SIG-M5 treated with dmso at 0.1 percent for 504 hours (cell line): ENCODE results near the gene NR5A2.

Source experiments
- DNase-seq: peaks from one replicate; lab custom pipeline; 2025; ENCODE audit not compliant: unreplicated experiment; lab: John Stamatoyannopoulos, UW

The NR5A2 gene

GRCh38 chr1:200035956-200036618 lies 8.6 kb downstream of the NR5A2 start:
- DNase-seq = no peak

- no peak for DNase-seq
Measured at GRCh38 chr1:200036619-200037270, 9.2 kb downstream of the NR5A2 start.

- DNase-seq = no peak
Measured at GRCh38 chr1:200037501-200037900, 10.0 kb downstream of the NR5A2 start.

GRCh38 chr1:200037904-200038303 lies 10.4 kb downstream of the NR5A2 start:
- DNase-seq = no peak

- no peak for DNase-seq
Measured at GRCh38 chr1:200038325-200038980, 10.9 kb downstream of the NR5A2 start.

- peak; percentile 59 for DNase-seq
Measured at GRCh38 chr1:200038981-200039848, 11.7 kb downstream of the NR5A2 start.

- DNase-seq = no peak
Measured at GRCh38 chr1:200039849-200040474, 12.5 kb downstream of the NR5A2 start.

GRCh38 chr1:200040481-200041138 lies 13.1 kb downstream of the NR5A2 start:
- DNase-seq = no peak

GRCh38 chr1:200041337-200042118 lies 14.0 kb downstream of the NR5A2 start:
- DNase-seq = no peak

GRCh38 chr1:200042119-200042551 lies 14.6 kb downstream of the NR5A2 start:
- no peak for DNase-seq

- no peak for DNase-seq
Measured at GRCh38 chr1:200042552-200043335, 15.2 kb downstream of the NR5A2 start.

- DNase-seq = no peak
Measured at GRCh38 chr1:200043336-200043668, 15.8 kb downstream of the NR5A2 start.

- DNase-seq = no peak
Measured at GRCh38 chr1:200046115-200046514, 18.6 kb downstream of the NR5A2 start.

- DNase-seq = no peak
Measured at GRCh38 chr1:200048244-200048643, 20.7 kb downstream of the NR5A2 start.

GRCh38 chr1:200049810-200050209 lies 22.3 kb downstream of the NR5A2 start:
- DNase-seq = no peak

- DNase-seq = no peak
Measured at GRCh38 chr1:200051620-200052019, 24.1 kb downstream of the NR5A2 start.

- no peak for DNase-seq
Measured at GRCh38 chr1:200053091-200053490, 25.6 kb downstream of the NR5A2 start.

- DNase-seq = no peak
Measured at GRCh38 chr1:200053646-200054045, 26.1 kb downstream of the NR5A2 start.

GRCh38 chr1:200058341-200058740 lies 30.8 kb downstream of the NR5A2 start:
- DNase-seq = no peak
